Chondrocyte (in vitro differentiated cells): ENCODE data around the gene DACH1. TPM values are rescaled to one million over a fixed set of nuclear protein-coding genes. Genes with fewer than 3 reads are reported as not detected.

Source experiments
- DNase-seq: peaks from one replicate; pipeline ENCODE4 v3.0.0; 2021; ENCODE audit warnings: mixed read lengths, low spot score
- H3K27ac Mint-ChIP-seq: one replicate; pipeline ENCODE4 v1.8.0; 2021; ENCODE audit warnings: mild to moderate bottlenecking, moderate library complexity, mixed read lengths; ENCODE audit not compliant: unreplicated experiment
- H3K27me3 Mint-ChIP-seq: 2 replicates; pipeline ENCODE4 v1.8.0; 2021; ENCODE audit warnings: low read depth, mixed read lengths
- H3K36me3 Mint-ChIP-seq: 2 replicates; pipeline ENCODE4 v1.8.0; 2021; ENCODE audit warnings: low read depth, mixed read lengths
- H3K4me1 Mint-ChIP-seq: 2 replicates; pipeline ENCODE4 v1.8.0; 2021; ENCODE audit warnings: low read depth, mild to moderate bottlenecking, mixed read lengths
- H3K4me3 Mint-ChIP-seq: one replicate; pipeline ENCODE4 v1.8.0; 2021; ENCODE audit warnings: mild to moderate bottlenecking, moderate library complexity, mixed read lengths; ENCODE audit not compliant: unreplicated experiment
- H3K9me3 Mint-ChIP-seq: 2 replicates; pipeline ENCODE4 v1.8.0; 2021; ENCODE audit warnings: low read depth, mixed read lengths
- total RNA-seq: library from RNA; stranded (reverse); gene quantifications from 3 replicates; pipeline ENCODE4 v1.2.1, GENCODE V29; 2021
- TF ChIP-seq, protein P1 (sequence below): fragments of 200-600 bp; sonication (generic); IDR thresholded peaks from 2 replicates; pipeline ENCODE4 v1.5.0; 2021; ENCODE audit warnings: antibody characterized with exemption, mild to moderate bottlenecking, moderate library complexity

DACH1 gene
- total RNA-seq, 1 donor from 2014 or later: 0.72 TPM

DNA sequence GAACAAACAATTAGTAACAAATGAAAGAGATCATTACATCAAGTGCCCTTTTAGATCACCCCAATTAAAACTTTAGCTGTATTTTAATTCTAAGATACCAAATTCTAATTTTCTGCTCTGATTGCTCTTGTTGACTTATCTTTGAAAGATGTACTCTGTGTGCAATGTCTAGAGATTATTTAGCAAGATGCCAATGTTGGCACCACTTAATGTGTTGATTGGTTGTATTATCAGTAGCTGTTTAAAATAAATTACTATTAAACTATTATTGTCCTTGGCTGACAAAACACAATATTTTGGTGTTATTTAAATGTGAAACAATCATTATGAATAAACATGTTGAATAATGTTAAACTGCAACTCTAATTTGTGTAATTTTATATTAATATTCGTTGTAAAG lies 386.0 kb downstream of the DACH1 start:
- TF ChIP-seq, protein P1, sequence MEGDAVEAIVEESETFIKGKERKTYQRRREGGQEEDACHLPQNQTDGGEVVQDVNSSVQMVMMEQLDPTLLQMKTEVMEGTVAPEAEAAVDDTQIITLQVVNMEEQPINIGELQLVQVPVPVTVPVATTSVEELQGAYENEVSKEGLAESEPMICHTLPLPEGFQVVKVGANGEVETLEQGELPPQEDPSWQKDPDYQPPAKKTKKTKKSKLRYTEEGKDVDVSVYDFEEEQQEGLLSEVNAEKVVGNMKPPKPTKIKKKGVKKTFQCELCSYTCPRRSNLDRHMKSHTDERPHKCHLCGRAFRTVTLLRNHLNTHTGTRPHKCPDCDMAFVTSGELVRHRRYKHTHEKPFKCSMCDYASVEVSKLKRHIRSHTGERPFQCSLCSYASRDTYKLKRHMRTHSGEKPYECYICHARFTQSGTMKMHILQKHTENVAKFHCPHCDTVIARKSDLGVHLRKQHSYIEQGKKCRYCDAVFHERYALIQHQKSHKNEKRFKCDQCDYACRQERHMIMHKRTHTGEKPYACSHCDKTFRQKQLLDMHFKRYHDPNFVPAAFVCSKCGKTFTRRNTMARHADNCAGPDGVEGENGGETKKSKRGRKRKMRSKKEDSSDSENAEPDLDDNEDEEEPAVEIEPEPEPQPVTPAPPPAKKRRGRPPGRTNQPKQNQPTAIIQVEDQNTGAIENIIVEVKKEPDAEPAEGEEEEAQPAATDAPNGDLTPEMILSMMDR: no peak
- Mint-ChIP-seq H3K27me3 (no peaks in the 10 kb centered on the region), H3K36me3 (no peaks in the 10 kb centered on the region), H3K4me3 (no peak overlapping the region), H3K27ac (no peak overlapping the region), H3K9me3 (no peaks in the 10 kb centered on the region), H3K4me1 (no peaks in the 10 kb centered on the region)
- no peak for DNase-seq

DNA sequence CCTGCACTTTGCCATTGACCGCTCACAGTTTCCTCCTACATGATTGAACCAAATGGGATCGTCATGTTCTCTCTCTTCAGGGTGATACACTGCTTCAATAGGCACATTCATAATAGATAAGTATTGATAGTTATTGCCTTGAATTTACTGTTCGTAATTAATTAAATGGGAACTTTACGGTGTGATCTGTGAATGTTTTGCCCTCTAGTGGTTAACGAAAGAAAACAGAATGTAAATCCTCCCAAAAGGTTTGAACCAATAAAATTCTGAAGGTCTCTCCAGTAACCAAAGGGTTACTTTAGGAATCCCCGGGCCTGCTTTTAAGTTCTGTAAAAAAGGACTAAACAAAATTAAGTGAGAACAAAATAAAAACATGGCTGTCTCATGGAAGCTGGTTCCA lies 389.3 kb downstream of the DACH1 start:
- no peaks in the 10 kb centered on the region for H3K4me1 Mint-ChIP-seq
- no peak overlapping the region for H3K4me3 Mint-ChIP-seq
- no peak for DNase-seq
- H3K36me3 Mint-ChIP-seq: no peaks in the 10 kb centered on the region
- TF ChIP-seq, protein P1: peak; percentile 85
- H3K9me3 Mint-ChIP-seq: no peaks in the 10 kb centered on the region
- H3K27me3 Mint-ChIP-seq: no peaks in the 10 kb centered on the region
- no peak overlapping the region for H3K27ac Mint-ChIP-seq

DNA sequence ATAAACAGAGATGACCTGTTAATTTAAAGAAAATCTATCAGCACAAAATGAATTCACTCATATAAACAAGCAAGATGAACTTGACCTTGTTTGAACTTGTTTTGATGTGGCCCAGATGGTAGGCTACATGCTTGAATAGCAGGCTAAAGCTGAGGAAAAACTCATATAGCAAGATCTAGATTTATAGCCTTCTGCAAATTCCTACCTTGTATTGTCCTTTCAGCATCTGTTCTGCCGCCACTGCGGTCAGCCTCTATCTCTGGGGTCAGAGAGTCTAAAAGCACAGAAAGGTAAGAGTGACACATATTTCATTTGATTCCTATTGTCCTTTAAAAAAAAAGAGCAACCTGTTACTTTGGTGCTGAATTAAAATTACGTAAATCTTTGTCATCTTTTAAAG lies 392.1 kb downstream of the DACH1 start:
- DNase-seq: no peak
- Mint-ChIP-seq H3K27ac (no peak overlapping the region), H3K36me3 (peaks cover 2% of the 10 kb centered on the region), H3K4me1 (no peaks in the 10 kb centered on the region), H3K9me3 (no peaks in the 10 kb centered on the region), H3K4me3 (no peak overlapping the region), H3K27me3 (no peaks in the 10 kb centered on the region)
- TF ChIP-seq, protein P1: no peak

DNA sequence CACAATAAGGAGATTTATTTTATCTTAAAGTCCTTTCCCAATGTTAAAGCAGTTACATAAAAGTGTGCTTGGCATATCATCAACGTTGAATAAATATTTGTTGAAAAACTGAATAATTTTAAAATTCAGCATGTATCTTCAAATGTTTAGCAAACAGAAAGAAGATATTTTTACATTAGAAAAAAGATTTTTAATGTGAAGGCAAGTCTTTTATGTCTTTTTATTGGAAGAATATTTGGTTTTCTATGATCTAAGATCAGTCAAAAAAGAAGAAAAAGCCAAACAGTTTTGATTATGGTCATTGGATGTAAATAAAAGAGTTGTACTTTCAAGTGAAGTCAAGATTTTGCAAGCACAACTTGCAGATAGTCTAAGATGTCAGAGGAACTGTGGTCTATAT lies 397.4 kb downstream of the DACH1 start:
- Mint-ChIP-seq H3K9me3 (no peaks in the 10 kb centered on the region), H3K4me3 (no peak overlapping the region), H3K4me1 (no peaks in the 10 kb centered on the region), H3K27me3 (no peaks in the 10 kb centered on the region), H3K36me3 (peaks cover 2% of the 10 kb centered on the region), H3K27ac (no peak overlapping the region)
- TF ChIP-seq, protein P1: no peak
- no peak for DNase-seq

DNA sequence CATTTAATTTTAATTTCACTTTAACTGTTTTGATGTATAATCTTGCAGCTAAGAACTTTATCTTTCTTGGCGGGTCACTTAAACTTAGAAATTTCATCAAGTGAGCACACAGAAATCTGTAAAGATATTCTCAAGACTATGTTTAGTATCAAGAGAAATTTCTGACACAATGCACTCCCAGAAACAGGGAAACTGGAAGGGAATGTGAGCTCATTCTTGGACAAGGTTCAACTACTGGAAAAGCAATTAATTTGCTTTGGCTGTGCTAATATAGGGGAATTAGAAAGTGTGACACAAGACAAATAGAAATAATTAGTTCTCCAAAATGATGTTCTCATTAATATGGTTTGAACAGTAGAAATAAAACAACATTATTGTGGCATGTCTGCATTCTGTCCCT lies 402.3 kb downstream of the DACH1 start:
- Mint-ChIP-seq H3K4me3 (no peak overlapping the region), H3K9me3 (no peaks in the 10 kb centered on the region), H3K4me1 (no peaks in the 10 kb centered on the region), H3K27me3 (no peaks in the 10 kb centered on the region), H3K27ac (no peak overlapping the region), H3K36me3 (no peaks in the 10 kb centered on the region)
- no peak for DNase-seq
- TF ChIP-seq, protein P1: no peak
